HepG2 (cell line): ENCODE measurements around the gene CYTH1. TPM values are rescaled to one million over a fixed set of nuclear protein-coding genes. Genes with fewer than 3 reads are reported as not detected.
A peak's percentile ranks its signal among the peaks of the same experiment; 100 is the strongest.

Source experiments
- ATF6 ChIP-seq: sonication (generic); formaldehyde crosslinking; conservative IDR thresholded peaks from 2 replicates; pipeline ENCODE4 v1.4.0; 2020; ENCODE audit warnings: missing genetic modification reagents
- ATM ChIP-seq: fragments of 450-650 bp; IDR thresholded peaks from 2 replicates; pipeline ENCODE4 v1.7.1; 2017; ENCODE audit warnings: mild to moderate bottlenecking, borderline replicate concordance
- CBX1 ChIP-seq: IDR thresholded peaks from one replicate; pipeline ENCODE4 v1.6.1; 2016; ENCODE audit warnings: antibody characterized with exemption, low read depth
- DNMT1 ChIP-seq: sonication (generic); formaldehyde crosslinking; IDR thresholded peaks from 2 replicates; pipeline ENCODE4 v1.5.1; 2020; ENCODE audit warnings: mild to moderate bottlenecking, missing genetic modification reagents
- MAFG ChIP-seq: sonication (generic); formaldehyde crosslinking; IDR thresholded peaks from 2 replicates; pipeline ENCODE4 v1.5.1; 2020; ENCODE audit warnings: mild to moderate bottlenecking, missing genetic modification reagents
- MED13 ChIP-seq: sonication (generic); formaldehyde crosslinking; IDR thresholded peaks from 2 replicates; pipeline ENCODE4 v1.5.0; 2020; ENCODE audit warnings: missing genetic modification reagents
- MTA3 ChIP-seq: sonication (generic); formaldehyde crosslinking; IDR thresholded peaks from 2 replicates; pipeline ENCODE4 v1.4.0; 2020; ENCODE audit warnings: missing genetic modification reagents
- NR2C2 ChIP-seq: sonication (generic); formaldehyde crosslinking; IDR thresholded peaks from 2 replicates; pipeline ENCODE4 v1.4.0; 2020; ENCODE audit warnings: missing genetic modification reagents, mild to moderate bottlenecking, moderate library complexity, borderline replicate concordance
- PHF5A ChIP-seq: IDR thresholded peaks from one replicate; pipeline ENCODE4 v1.6.1; 2018; ENCODE audit warnings: low read depth, missing genetic modification reagents; ENCODE audit not compliant: unreplicated experiment
- POGZ ChIP-seq: sonication (generic); formaldehyde crosslinking; IDR thresholded peaks from 2 replicates; pipeline ENCODE4 v1.4.0; 2020; ENCODE audit warnings: mild to moderate bottlenecking, missing genetic modification reagents
- REPIN1 ChIP-seq: sonication (generic); formaldehyde crosslinking; IDR thresholded peaks from 2 replicates; pipeline ENCODE4 v1.8.0; 2022; ENCODE audit warnings: missing genetic modification reagents, low read depth, mild to moderate bottlenecking, borderline replicate concordance
- TBP ChIP-seq: sonication (generic); formaldehyde crosslinking; IDR thresholded peaks from 2 replicates; pipeline ENCODE4 v1.5.0; 2020; ENCODE audit warnings: missing genetic modification reagents
- TMF1 ChIP-seq: sonication (generic); formaldehyde crosslinking; IDR thresholded peaks from 2 replicates; pipeline ENCODE4 v1.8.1; 2022; ENCODE audit warnings: low read depth, missing genetic modification reagents
- ZBTB42 ChIP-seq: sonication (generic); formaldehyde crosslinking; IDR thresholded peaks from 2 replicates; pipeline ENCODE4 v1.5.0; 2020; ENCODE audit warnings: mild to moderate bottlenecking, missing genetic modification reagents
- ZNF530 ChIP-seq: sonication (generic); formaldehyde crosslinking; IDR thresholded peaks from 2 replicates; pipeline ENCODE4 v1.5.0; 2020; ENCODE audit warnings: low read depth, mild to moderate bottlenecking, missing genetic modification reagents
- ZNF549 ChIP-seq: sonication (generic); formaldehyde crosslinking; IDR thresholded peaks from 2 replicates; pipeline ENCODE4 v1.5.0; 2020; ENCODE audit warnings: missing genetic modification reagents
- polyA plus RNA-seq, 8 experiments: library from polyadenylated mRNA; depleted of rRNA in 3 of 8; stranded (reverse) in 7 of 8; unstranded in 1 of 8; fragments of >200 nt; fragmentation: Illumina TruSeq in 4 of 8; extraction: Trizol in 4 of 8; gene quantifications; 2 replicates each; pipeline versions ENCODE4 v1.2.1 to v1.2.3, GENCODE V29; 2011 to 2016; ENCODE audit warnings: low read depth in 4 of 8, missing spikeins in 1 of 8, mixed read lengths in 1 of 8; ENCODE audit not compliant: insufficient read depth in 1 of 8
- total RNA-seq, 5 experiments: library from RNA; depleted of rRNA; stranded (reverse); fragments of >200 nt; fragmentation: Illumina TruSeq; extraction: Trizol; gene quantifications; 2 replicates each; pipeline ENCODE4 v1.2.3, GENCODE V29; 2016; ENCODE audit warnings: low read depth in 1 of 5
- TF ChIP-seq, protein P1 (sequence below): sonication (generic); formaldehyde crosslinking; conservative IDR thresholded peaks from 2 replicates; pipeline ENCODE4 v1.4.0; 2020; ENCODE audit warnings: mild to moderate bottlenecking, missing genetic modification reagents, moderate library complexity
- TF ChIP-seq, protein P2 (sequence below): sonication (generic); formaldehyde crosslinking; IDR thresholded peaks from 2 replicates; pipeline ENCODE4 v1.4.0; 2020; ENCODE audit warnings: missing genetic modification reagents
- TF ChIP-seq, protein P3 (sequence below): sonication (generic); formaldehyde crosslinking; IDR thresholded peaks from 2 replicates; pipeline ENCODE4 v1.5.1; 2020; ENCODE audit warnings: missing genetic modification reagents, mild to moderate bottlenecking, borderline replicate concordance
- TF ChIP-seq, protein P4 (sequence below): sonication (generic); formaldehyde crosslinking; IDR thresholded peaks from 2 replicates; pipeline ENCODE4 v1.9.0; 2021; ENCODE audit warnings: missing genetic modification reagents, borderline replicate concordance

Gene CYTH1
- total and polyA plus RNA-seq, 2 of the 13 experiments (the other 11 are each of a cell fraction or from before 2014, with no cell fraction given): 20.1 to 48.9 TPM

GRCh38 chr17:78708510-78708973 lies 73.5 kb downstream of the CYTH1 start (continued):
- TF ChIP-seq, protein P1, sequence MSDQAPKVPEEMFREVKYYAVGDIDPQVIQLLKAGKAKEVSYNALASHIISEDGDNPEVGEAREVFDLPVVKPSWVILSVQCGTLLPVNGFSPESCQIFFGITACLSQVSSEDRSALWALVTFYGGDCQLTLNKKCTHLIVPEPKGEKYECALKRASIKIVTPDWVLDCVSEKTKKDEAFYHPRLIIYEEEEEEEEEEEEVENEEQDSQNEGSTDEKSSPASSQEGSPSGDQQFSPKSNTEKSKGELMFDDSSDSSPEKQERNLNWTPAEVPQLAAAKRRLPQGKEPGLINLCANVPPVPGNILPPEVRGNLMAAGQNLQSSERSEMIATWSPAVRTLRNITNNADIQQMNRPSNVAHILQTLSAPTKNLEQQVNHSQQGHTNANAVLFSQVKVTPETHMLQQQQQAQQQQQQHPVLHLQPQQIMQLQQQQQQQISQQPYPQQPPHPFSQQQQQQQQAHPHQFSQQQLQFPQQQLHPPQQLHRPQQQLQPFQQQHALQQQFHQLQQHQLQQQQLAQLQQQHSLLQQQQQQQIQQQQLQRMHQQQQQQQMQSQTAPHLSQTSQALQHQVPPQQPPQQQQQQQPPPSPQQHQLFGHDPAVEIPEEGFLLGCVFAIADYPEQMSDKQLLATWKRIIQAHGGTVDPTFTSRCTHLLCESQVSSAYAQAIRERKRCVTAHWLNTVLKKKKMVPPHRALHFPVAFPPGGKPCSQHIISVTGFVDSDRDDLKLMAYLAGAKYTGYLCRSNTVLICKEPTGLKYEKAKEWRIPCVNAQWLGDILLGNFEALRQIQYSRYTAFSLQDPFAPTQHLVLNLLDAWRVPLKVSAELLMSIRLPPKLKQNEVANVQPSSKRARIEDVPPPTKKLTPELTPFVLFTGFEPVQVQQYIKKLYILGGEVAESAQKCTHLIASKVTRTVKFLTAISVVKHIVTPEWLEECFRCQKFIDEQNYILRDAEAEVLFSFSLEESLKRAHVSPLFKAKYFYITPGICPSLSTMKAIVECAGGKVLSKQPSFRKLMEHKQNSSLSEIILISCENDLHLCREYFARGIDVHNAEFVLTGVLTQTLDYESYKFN: peak; percentile 66
- TF ChIP-seq, protein P2, sequence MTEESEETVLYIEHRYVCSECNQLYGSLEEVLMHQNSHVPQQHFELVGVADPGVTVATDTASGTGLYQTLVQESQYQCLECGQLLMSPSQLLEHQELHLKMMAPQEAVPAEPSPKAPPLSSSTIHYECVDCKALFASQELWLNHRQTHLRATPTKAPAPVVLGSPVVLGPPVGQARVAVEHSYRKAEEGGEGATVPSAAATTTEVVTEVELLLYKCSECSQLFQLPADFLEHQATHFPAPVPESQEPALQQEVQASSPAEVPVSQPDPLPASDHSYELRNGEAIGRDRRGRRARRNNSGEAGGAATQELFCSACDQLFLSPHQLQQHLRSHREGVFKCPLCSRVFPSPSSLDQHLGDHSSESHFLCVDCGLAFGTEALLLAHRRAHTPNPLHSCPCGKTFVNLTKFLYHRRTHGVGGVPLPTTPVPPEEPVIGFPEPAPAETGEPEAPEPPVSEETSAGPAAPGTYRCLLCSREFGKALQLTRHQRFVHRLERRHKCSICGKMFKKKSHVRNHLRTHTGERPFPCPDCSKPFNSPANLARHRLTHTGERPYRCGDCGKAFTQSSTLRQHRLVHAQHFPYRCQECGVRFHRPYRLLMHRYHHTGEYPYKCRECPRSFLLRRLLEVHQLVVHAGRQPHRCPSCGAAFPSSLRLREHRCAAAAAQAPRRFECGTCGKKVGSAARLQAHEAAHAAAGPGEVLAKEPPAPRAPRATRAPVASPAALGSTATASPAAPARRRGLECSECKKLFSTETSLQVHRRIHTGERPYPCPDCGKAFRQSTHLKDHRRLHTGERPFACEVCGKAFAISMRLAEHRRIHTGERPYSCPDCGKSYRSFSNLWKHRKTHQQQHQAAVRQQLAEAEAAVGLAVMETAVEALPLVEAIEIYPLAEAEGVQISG (CRISPR knock-in tag): peak; percentile 48; the same call in 1 of the 2 replicates
- TF ChIP-seq ZBTB42 (no peak), MAFG (CRISPR knock-in tag) (no peak), MTA3 (CRISPR knock-in tag) (no peak), POGZ (CRISPR knock-in tag) (no peak), ZNF530 (CRISPR knock-in tag) (no peak), TBP (CRISPR knock-in tag) (no peak), ATF6 (CRISPR knock-in tag) (no peak), ATM (no peak), NR2C2 (CRISPR knock-in tag) (0 out of 2 replicates have a peak, but pooled peaks have one; percentile 36), DNMT1 (no peak), PHF5A (CRISPR knock-in tag) (peak; percentile 53), MED13 (CRISPR knock-in tag) (no peak), TMF1 (no peak), REPIN1 (peak; percentile 86; the same call in 1 of the 2 replicates), CBX1 (peak; percentile 39), ZNF549 (CRISPR knock-in tag) (no peak)
- TF ChIP-seq, protein P3, sequence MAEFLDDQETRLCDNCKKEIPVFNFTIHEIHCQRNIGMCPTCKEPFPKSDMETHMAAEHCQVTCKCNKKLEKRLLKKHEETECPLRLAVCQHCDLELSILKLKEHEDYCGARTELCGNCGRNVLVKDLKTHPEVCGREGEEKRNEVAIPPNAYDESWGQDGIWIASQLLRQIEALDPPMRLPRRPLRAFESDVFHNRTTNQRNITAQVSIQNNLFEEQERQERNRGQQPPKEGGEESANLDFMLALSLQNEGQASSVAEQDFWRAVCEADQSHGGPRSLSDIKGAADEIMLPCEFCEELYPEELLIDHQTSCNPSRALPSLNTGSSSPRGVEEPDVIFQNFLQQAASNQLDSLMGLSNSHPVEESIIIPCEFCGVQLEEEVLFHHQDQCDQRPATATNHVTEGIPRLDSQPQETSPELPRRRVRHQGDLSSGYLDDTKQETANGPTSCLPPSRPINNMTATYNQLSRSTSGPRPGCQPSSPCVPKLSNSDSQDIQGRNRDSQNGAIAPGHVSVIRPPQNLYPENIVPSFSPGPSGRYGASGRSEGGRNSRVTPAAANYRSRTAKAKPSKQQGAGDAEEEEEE (CRISPR knock-in tag): no peak; the same call in 1 of the 2 replicates
- TF ChIP-seq, protein P4, sequence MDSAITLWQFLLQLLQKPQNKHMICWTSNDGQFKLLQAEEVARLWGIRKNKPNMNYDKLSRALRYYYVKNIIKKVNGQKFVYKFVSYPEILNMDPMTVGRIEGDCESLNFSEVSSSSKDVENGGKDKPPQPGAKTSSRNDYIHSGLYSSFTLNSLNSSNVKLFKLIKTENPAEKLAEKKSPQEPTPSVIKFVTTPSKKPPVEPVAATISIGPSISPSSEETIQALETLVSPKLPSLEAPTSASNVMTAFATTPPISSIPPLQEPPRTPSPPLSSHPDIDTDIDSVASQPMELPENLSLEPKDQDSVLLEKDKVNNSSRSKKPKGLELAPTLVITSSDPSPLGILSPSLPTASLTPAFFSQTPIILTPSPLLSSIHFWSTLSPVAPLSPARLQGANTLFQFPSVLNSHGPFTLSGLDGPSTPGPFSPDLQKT: no peak
